Liver (tissue), 9 donors: ENCODE results near the gene AMER1. TPM values are rescaled to one million over a fixed set of nuclear protein-coding genes. Genes with fewer than 3 reads are reported as not detected.

ENCODE experiments used
- DNase-seq: peaks from one replicate; pipeline ENCODE4 v3.0.0-alpha.2; 2017; ENCODE audit warnings: low spot score
- H3K27ac ChIP-seq, 2 donors: one replicate each; pipeline ENCODE4 v1.7.0; 2013; ENCODE audit warnings: inconsistent platforms in 2 of 2, low read length in 2 of 2, control low read depth in 1 of 2, low read depth in 1 of 2, mild to moderate bottlenecking in 1 of 2
- H3K27me3 ChIP-seq, 4 donors: one replicate each; pipeline versions ENCODE4 v1.6.1 to v1.7.0; 2013; ENCODE audit warnings: low read length in 3 of 4, inconsistent platforms in 1 of 4, mild to moderate bottlenecking in 1 of 4, moderate library complexity in 1 of 4; ENCODE audit not compliant: control insufficient read depth in 4 of 4, insufficient read depth in 4 of 4
- H3K36me3 ChIP-seq, 4 donors: one replicate each; pipeline versions ENCODE4 v1.6.1 to v1.7.0; 2013; ENCODE audit warnings: low read length in 3 of 4, mild to moderate bottlenecking in 3 of 4, low read depth in 1 of 4, moderate library complexity in 1 of 4; ENCODE audit not compliant: control insufficient read depth in 4 of 4, insufficient read depth in 3 of 4
- H3K4me1 ChIP-seq, 4 donors: one replicate each; pipeline versions ENCODE4 v1.6.1 to v1.7.0; 2013; ENCODE audit warnings: low read length in 3 of 4, mild to moderate bottlenecking in 3 of 4, moderate library complexity in 1 of 4; ENCODE audit not compliant: control insufficient read depth in 4 of 4, insufficient read depth in 4 of 4
- H3K4me3 ChIP-seq, 3 donors: one replicate each; pipeline versions ENCODE4 v1.6.1 to v1.7.0; 2013; ENCODE audit warnings: low read length in 3 of 3, control low read depth in 1 of 3, low read depth in 1 of 3, mild to moderate bottlenecking in 1 of 3
- H3K9ac ChIP-seq, 2 donors: one replicate each; pipeline ENCODE4 v1.7.0; 2013; ENCODE audit warnings: low read length in 2 of 2, mild to moderate bottlenecking in 2 of 2, moderate library complexity in 2 of 2, control low read depth in 1 of 2, low read depth in 1 of 2
- H3K9me3 ChIP-seq, 4 donors: one replicate each; pipeline versions ENCODE4 v1.6.1 to v1.7.0; 2013; ENCODE audit warnings: low read length in 3 of 4; ENCODE audit not compliant: control insufficient read depth in 4 of 4
- EGR1 ChIP-seq, 2 donors: IDR thresholded peaks; 2 replicates each; pipeline ENCODE4 v1.6.1; 2016 to 2018; ENCODE audit warnings: antibody characterized with exemption in 2 of 2, low read depth in 2 of 2
- FOXA1 ChIP-seq: IDR thresholded peaks from 2 replicates; pipeline ENCODE4 v1.6.1; 2016; ENCODE audit warnings: antibody characterized with exemption
- FOXA2 ChIP-seq: IDR thresholded peaks from 2 replicates; pipeline ENCODE4 v1.6.1; 2016; ENCODE audit warnings: antibody characterized with exemption
- HNF4G ChIP-seq: IDR thresholded peaks from 2 replicates; pipeline ENCODE4 v1.6.1; 2016; ENCODE audit warnings: antibody characterized with exemption
- JUND ChIP-seq, 2 donors: IDR thresholded peaks; 2 replicates each; pipeline ENCODE4 v1.6.1; 2016; ENCODE audit warnings: antibody characterized with exemption in 2 of 2
- NR2F2 ChIP-seq: IDR thresholded peaks from 2 replicates; pipeline ENCODE4 v1.6.1; 2016; ENCODE audit warnings: antibody characterized with exemption
- RAD21 ChIP-seq, 2 donors: IDR thresholded peaks; 2 replicates each; pipeline ENCODE4 v1.6.1; 2016; ENCODE audit warnings: antibody characterized with exemption in 2 of 2, mild to moderate bottlenecking in 2 of 2
- TAF1 ChIP-seq: conservative IDR thresholded peaks from 2 replicates; pipeline ENCODE4 v1.6.1; 2016; ENCODE audit warnings: antibody characterized with exemption, mild to moderate bottlenecking
- WGBS: extraction: QIAGEN DNeasy Blood & Tissue Kit; methylation state at CpG from one replicate; pipeline ENCODE4 v1.1.7; 2013; 5-methylcytosine and 5-hydroxymethylcytosine counted together
- polyA plus RNA-seq, 2 donors: library from polyadenylated mRNA; stranded (reverse) in 1 of 2; unstranded in 1 of 2; fragments of 200-250 nt in 1 of 2; fragments of >200 nt in 1 of 2; fragmentation: Nextera tagmentation in 1 of 2; extraction: Ambion mirVana in 1 of 2; gene quantifications; one replicate each; pipeline versions ENCODE4 v1.2.1 to v1.2.3, GENCODE V29; 2013 to 2015
- total RNA-seq, 2 donors: library from RNA; depleted of rRNA; stranded (reverse); fragments of >200 nt; gene quantifications; one replicate each; pipeline ENCODE4 v1.2.3, GENCODE V29; 2014
- TF ChIP-seq, protein P1 (sequence below): IDR thresholded peaks from 2 replicates; pipeline ENCODE4 v1.6.1; 2016; ENCODE audit warnings: antibody characterized with exemption
- TF ChIP-seq, protein P2 (sequence below): fragments of 150-350 bp; IDR thresholded peaks from 2 replicates; pipeline ENCODE4 v1.5.1; 2017; ENCODE audit warnings: improper control_type of control experiment, low read depth, low read length; ENCODE audit not compliant: missing input control
- donor health status: healthy.
- donor health status: healthy.
- donor health status: healthy.
- donor health status: healthy.
- donor health status: healthy.

The AMER1 gene
- total and polyA plus RNA-seq, 4 donors = 0.40 to 5.2 (median 2.0) TPM

DNA sequence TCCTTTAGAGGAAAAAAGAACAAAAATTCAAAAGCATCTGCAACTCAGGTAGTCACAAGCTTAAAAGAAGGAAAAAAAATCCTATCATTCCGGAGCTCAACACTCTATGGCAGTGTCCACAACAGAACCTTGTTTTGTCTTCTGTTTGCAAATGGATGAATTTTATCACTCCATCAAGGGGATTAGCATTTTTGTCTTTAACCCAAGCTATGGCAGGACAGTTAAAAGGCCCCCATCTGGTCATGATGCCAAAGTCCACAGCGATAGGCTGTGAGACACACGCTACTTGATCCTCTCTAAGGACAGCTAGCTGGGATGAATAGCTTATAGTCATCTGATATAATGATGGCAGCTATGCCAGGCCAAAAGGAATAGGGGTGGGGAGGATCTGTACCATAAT, 16.6 kb downstream of the AMER1 start:
- 97% methylated on average over 3 of the region's 3 CpGs for WGBS

GRCh38 chrX:64187762-64188150, 17.8 kb downstream of the AMER1 start:
- Histone ChIP-seq H3K27ac (no peak overlapping the region), H3K9ac (no peak overlapping the region), H3K4me1 (no peaks in the 10 kb centered on the region), H3K4me3 (no peak overlapping the region), H3K9me3 (no peaks in the 10 kb centered on the region), H3K27me3 (no peaks in the 10 kb centered on the region), H3K36me3 (peaks cover 3 to 16% (median 10%) of the 10 kb centered on the region in 4 donors)
- DNase-seq = no peak
- TF ChIP-seq JUND (IDR thresholded peaks at IDR 0.05) = no peak
- no peak for TF ChIP-seq EGR1 (IDR thresholded peaks at IDR 0.05; ENCODE audit: low read depth in 2 of 2)
- TF ChIP-seq, protein P1, sequence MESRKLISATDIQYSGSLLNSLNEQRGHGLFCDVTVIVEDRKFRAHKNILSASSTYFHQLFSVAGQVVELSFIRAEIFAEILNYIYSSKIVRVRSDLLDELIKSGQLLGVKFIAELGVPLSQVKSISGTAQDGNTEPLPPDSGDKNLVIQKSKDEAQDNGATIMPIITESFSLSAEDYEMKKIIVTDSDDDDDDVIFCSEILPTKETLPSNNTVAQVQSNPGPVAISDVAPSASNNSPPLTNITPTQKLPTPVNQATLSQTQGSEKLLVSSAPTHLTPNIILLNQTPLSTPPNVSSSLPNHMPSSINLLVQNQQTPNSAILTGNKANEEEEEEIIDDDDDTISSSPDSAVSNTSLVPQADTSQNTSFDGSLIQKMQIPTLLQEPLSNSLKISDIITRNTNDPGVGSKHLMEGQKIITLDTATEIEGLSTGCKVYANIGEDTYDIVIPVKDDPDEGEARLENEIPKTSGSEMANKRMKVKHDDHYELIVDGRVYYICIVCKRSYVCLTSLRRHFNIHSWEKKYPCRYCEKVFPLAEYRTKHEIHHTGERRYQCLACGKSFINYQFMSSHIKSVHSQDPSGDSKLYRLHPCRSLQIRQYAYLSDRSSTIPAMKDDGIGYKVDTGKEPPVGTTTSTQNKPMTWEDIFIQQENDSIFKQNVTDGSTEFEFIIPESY = no peak
- no peak for TF ChIP-seq NR2F2
- no peak for TF ChIP-seq FOXA2
- no peak for TF ChIP-seq FOXA1
- no peak for TF ChIP-seq TAF1

More for the DNA sequence above, 16.6 kb downstream of the AMER1 start:
- Histone ChIP-seq H3K4me1 (no peaks in the 10 kb centered on the region), H3K36me3 (peaks cover 3 to 19% (median 10%) of the 10 kb centered on the region in 4 donors), H3K4me3 (no peak overlapping the region), H3K27me3 (no peaks in the 10 kb centered on the region), H3K27ac (no peak overlapping the region), H3K9me3 (no peaks in the 10 kb centered on the region), H3K9ac (no peak overlapping the region)
- no peak for TF ChIP-seq FOXA1
- TF ChIP-seq FOXA2 = no peak
- TF ChIP-seq RAD21 (IDR thresholded peaks at IDR 0.05) = no peak
- no peak for TF ChIP-seq HNF4G
- no peak for TF ChIP-seq EGR1 (IDR thresholded peaks at IDR 0.05; ENCODE audit: low read depth in 2 of 2)
- TF ChIP-seq, protein P2, sequence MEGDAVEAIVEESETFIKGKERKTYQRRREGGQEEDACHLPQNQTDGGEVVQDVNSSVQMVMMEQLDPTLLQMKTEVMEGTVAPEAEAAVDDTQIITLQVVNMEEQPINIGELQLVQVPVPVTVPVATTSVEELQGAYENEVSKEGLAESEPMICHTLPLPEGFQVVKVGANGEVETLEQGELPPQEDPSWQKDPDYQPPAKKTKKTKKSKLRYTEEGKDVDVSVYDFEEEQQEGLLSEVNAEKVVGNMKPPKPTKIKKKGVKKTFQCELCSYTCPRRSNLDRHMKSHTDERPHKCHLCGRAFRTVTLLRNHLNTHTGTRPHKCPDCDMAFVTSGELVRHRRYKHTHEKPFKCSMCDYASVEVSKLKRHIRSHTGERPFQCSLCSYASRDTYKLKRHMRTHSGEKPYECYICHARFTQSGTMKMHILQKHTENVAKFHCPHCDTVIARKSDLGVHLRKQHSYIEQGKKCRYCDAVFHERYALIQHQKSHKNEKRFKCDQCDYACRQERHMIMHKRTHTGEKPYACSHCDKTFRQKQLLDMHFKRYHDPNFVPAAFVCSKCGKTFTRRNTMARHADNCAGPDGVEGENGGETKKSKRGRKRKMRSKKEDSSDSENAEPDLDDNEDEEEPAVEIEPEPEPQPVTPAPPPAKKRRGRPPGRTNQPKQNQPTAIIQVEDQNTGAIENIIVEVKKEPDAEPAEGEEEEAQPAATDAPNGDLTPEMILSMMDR = no peak
- DNase-seq = no peak

DNA sequence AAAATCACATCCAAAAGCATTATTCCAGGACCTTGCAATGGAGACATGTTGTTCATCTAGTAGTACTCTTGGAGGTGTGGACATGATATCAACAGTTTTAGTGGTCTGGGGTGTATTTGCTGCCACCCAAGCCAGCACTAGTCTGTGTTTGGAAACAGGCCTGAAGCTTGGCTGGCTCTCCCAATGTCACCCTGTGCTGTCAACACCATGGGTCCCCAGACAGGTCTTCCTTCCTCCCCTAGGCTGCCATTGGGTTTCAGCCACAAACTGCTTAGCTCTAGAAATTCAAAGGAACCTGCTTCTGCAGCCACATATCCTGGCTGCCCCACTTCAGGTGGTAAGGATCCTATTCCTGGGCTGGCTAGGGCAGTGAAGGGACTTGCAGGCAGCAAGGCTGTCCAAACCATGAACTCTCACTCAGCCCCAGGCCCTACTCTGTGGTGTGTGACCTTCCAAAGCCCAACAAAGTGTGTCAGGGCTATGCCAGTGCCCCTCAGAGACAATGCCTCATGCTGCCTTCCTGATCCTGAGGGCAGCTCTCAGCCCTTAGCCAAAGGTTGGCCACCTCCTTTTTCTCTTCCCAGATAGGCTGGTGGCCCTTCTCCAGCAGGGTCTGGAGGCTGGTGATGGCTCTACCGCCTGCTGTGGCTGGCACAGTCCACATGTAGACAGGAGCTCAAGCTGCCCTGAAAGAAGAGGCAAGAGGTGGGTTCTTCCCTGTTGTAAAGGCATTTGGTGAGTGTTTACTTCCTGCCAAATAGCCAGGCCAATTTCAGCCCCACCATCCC, 18.3 kb downstream of the AMER1 start:
- no peak overlapping the region for H3K4me3 ChIP-seq
- DNase-seq = no peak
- no peak overlapping the region for H3K9ac ChIP-seq
- no peak overlapping the region for H3K27ac ChIP-seq
- WGBS = 100% methylated on average over 1 of the region's 1 CpG
- no peak for TF ChIP-seq HNF4G
- TF ChIP-seq FOXA1 = no peak
- TF ChIP-seq FOXA2 = no peak
- TF ChIP-seq, protein P2 = no peak
- no peak for TF ChIP-seq TAF1
- H3K4me1 ChIP-seq = no peaks in the 10 kb centered on the region
- H3K9me3 ChIP-seq = no peaks in the 10 kb centered on the region
- H3K27me3 ChIP-seq = no peaks in the 10 kb centered on the region
- peaks cover 2 to 15% (median 9%) of the 10 kb centered on the region in 4 donors for H3K36me3 ChIP-seq
